Measurements from ENCODE around the gene MAOA. TPM values are rescaled to one million over a fixed set of nuclear protein-coding genes. Genes with fewer than 3 reads are reported as not detected.

MAOA gene
- total RNA-seq, 1 donor from 2014 or later = 0.30 TPM

GRCh38 chrX:43627669-43628068, 28.4 kb upstream of the MAOA start:
- TF ChIP-seq, protein P1, sequence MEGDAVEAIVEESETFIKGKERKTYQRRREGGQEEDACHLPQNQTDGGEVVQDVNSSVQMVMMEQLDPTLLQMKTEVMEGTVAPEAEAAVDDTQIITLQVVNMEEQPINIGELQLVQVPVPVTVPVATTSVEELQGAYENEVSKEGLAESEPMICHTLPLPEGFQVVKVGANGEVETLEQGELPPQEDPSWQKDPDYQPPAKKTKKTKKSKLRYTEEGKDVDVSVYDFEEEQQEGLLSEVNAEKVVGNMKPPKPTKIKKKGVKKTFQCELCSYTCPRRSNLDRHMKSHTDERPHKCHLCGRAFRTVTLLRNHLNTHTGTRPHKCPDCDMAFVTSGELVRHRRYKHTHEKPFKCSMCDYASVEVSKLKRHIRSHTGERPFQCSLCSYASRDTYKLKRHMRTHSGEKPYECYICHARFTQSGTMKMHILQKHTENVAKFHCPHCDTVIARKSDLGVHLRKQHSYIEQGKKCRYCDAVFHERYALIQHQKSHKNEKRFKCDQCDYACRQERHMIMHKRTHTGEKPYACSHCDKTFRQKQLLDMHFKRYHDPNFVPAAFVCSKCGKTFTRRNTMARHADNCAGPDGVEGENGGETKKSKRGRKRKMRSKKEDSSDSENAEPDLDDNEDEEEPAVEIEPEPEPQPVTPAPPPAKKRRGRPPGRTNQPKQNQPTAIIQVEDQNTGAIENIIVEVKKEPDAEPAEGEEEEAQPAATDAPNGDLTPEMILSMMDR (conservative IDR thresholded peaks at IDR 0.05) = no peak
- H3K4me1 Mint-ChIP-seq = no peaks in the 10 kb centered on the region
- H3K4me3 Mint-ChIP-seq = no peak overlapping the region
- H3K36me3 Mint-ChIP-seq (ENCODE audit: low read depth) = no peaks in the 10 kb centered on the region
- H3K9me3 Mint-ChIP-seq = peaks cover 4% of the 10 kb centered on the region
- H3K27me3 Mint-ChIP-seq (ENCODE audit: low read depth) = no peaks in the 10 kb centered on the region
- DNase-seq (ENCODE audit: low read depth, low spot score) = no peak
- no peak overlapping the region for H3K27ac Mint-ChIP-seq (ENCODE audit: unreplicated experiment)

- H3K4me3 Mint-ChIP-seq = no peak overlapping the region
- H3K27ac Mint-ChIP-seq (ENCODE audit: unreplicated experiment) = no peak overlapping the region
- H3K4me1 Mint-ChIP-seq = no peaks in the 10 kb centered on the region
- TF ChIP-seq, protein P1 (conservative IDR thresholded peaks at IDR 0.05) = no peak
- H3K36me3 Mint-ChIP-seq (ENCODE audit: low read depth) = no peaks in the 10 kb centered on the region
- no peaks in the 10 kb centered on the region for H3K27me3 Mint-ChIP-seq (ENCODE audit: low read depth)
- no peak for DNase-seq (ENCODE audit: low read depth, low spot score)
- peaks cover 2% of the 10 kb centered on the region for H3K9me3 Mint-ChIP-seq
These were observed 26.9 kb upstream of the MAOA start for GRCh38 chrX:43629229-43629628.

- H3K9me3 Mint-ChIP-seq = peaks cover 3% of the 10 kb centered on the region
These were observed 24.3 kb upstream of the MAOA start for GRCh38 chrX:43631841-43632240.

GRCh38 chrX:43633081-43633480, 23.0 kb upstream of the MAOA start:
- Mint-ChIP-seq H3K27me3 (ENCODE audit: low read depth) (no peaks in the 10 kb centered on the region), H3K9me3 (peaks cover 5% of the 10 kb centered on the region), H3K36me3 (ENCODE audit: low read depth) (peaks cover 2% of the 10 kb centered on the region), H3K4me3 (no peak overlapping the region), H3K27ac (ENCODE audit: unreplicated experiment) (no peak overlapping the region), H3K4me1 (no peaks in the 10 kb centered on the region)
- no peak for DNase-seq (ENCODE audit: low read depth, low spot score)
- TF ChIP-seq, protein P1 (conservative IDR thresholded peaks at IDR 0.05) = no peak

More at GRCh38 chrX:43631841-43632240, 24.3 kb upstream of the MAOA start:
- no peaks in the 10 kb centered on the region for H3K27me3 Mint-ChIP-seq (ENCODE audit: low read depth)
- H3K4me3 Mint-ChIP-seq = no peak overlapping the region
- DNase-seq (ENCODE audit: low read depth, low spot score) = no peak
- TF ChIP-seq, protein P1 (conservative IDR thresholded peaks at IDR 0.05) = no peak
- H3K36me3 Mint-ChIP-seq (ENCODE audit: low read depth) = peaks cover 2% of the 10 kb centered on the region
- H3K4me1 Mint-ChIP-seq = no peaks in the 10 kb centered on the region
- H3K27ac Mint-ChIP-seq (ENCODE audit: unreplicated experiment) = no peak overlapping the region

DNA sequence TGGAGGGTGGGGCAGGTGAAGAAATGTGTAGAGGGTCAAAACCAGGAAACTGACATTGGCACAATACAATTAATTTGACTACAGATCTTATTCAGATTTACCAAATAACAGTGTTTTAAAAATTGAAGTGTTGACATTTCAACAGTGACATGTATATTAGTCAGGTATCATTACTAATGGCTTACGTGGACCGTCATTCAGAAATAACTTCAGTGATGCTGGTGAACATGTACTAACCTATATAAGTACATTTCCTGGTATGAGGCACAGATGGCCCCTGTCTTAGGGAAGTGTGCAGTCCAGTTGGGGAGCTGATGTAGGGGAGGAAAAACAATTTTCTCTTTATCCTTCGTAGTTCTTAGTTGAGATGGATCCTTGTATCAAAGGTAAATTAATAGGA, 22.3 kb upstream of the MAOA start:
- TF ChIP-seq, protein P1 (conservative IDR thresholded peaks at IDR 0.05) = no peak
- Mint-ChIP-seq H3K9me3 (peaks cover 6% of the 10 kb centered on the region), H3K36me3 (ENCODE audit: low read depth) (peaks cover 2% of the 10 kb centered on the region), H3K27me3 (ENCODE audit: low read depth) (no peaks in the 10 kb centered on the region), H3K27ac (ENCODE audit: unreplicated experiment) (no peak overlapping the region), H3K4me3 (no peak overlapping the region), H3K4me1 (no peaks in the 10 kb centered on the region)
- no peak for DNase-seq (ENCODE audit: low read depth, low spot score)

- TF ChIP-seq, protein P1 (conservative IDR thresholded peaks at IDR 0.05) = no peak
- Mint-ChIP-seq H3K9me3 (peaks cover 7% of the 10 kb centered on the region), H3K36me3 (ENCODE audit: low read depth) (peaks cover 2% of the 10 kb centered on the region), H3K4me1 (no peaks in the 10 kb centered on the region), H3K4me3 (no peak overlapping the region), H3K27ac (ENCODE audit: unreplicated experiment) (no peak overlapping the region), H3K27me3 (ENCODE audit: low read depth) (no peaks in the 10 kb centered on the region)
- DNase-seq (ENCODE audit: low read depth, low spot score) = no peak
These were observed 15.6 kb upstream of the MAOA start for GRCh38 chrX:43640482-43640881.

Data from neural crest cell (in vitro differentiated cells).